Thoracic aorta (tissue), 2 donors: ENCODE results near the gene PLD5. TPM values are rescaled to one million over a fixed set of nuclear protein-coding genes. Genes with fewer than 3 reads are reported as not detected.

Source experiments
- ATAC-seq: fragments of 150-250 bp; one replicate; pipeline ENCODE4 v1.8.0; 2017; ENCODE audit warnings: low read depth; ENCODE audit not compliant: insufficient number of reproducible peaks, low FRiP score
- DNase-seq: peaks from one replicate; pipeline ENCODE4 v3.0.0-alpha.2; 2020; ENCODE audit warnings: low spot score
- H3K27ac ChIP-seq, 2 donors: fragments of 200-600 bp; sonication (generic); 1 replicate in 1 of 2; 2 replicates in 1 of 2; pipeline ENCODE4 v1.5.1; 2016; ENCODE audit warnings: mild to moderate bottlenecking in 2 of 2, moderate library complexity in 2 of 2
- H3K27me3 ChIP-seq: fragments of 200-600 bp; sonication (generic); replicated peaks from 2 replicates; pipeline ENCODE4 v1.6.0; 2016; ENCODE audit warnings: mild to moderate bottlenecking; ENCODE audit not compliant: insufficient read depth
- H3K36me3 ChIP-seq: fragments of 200-600 bp; sonication (generic); one replicate; pipeline ENCODE4 v1.5.1; 2016
- H3K4me1 ChIP-seq, 2 donors: fragments of 200-600 bp; sonication (generic); 1 replicate in 1 of 2; 2 replicates in 1 of 2; pipeline versions ENCODE4 v1.5.1 to v1.6.0; 2016; ENCODE audit warnings: low read depth in 2 of 2, mild to moderate bottlenecking in 1 of 2; ENCODE audit not compliant: control insufficient read depth in 1 of 2
- H3K4me3 ChIP-seq: fragments of 200-600 bp; sonication (generic); 2 replicates; pipeline ENCODE4 v1.5.1; 2016; ENCODE audit warnings: mild to moderate bottlenecking
- H3K9me3 ChIP-seq: fragments of 200-600 bp; sonication (generic); 2 replicates; pipeline ENCODE4 v1.5.1; 2016
- total RNA-seq, 2 donors: library from RNA; depleted of rRNA; stranded (reverse); fragments of >200 nt; gene quantifications; one replicate each; pipeline versions ENCODE4 v1.1.0 to v1.2.3, GENCODE V29; 2016
- TF ChIP-seq, protein P1 (sequence below): fragments of 200-600 bp; sonication (generic); IDR thresholded peaks from one replicate; pipeline ENCODE4 v1.5.1; 2019; ENCODE audit warnings: antibody characterized with exemption

The PLD5 gene
- total RNA-seq, 2 donors from 2014 or later = 12.2 to 23.9 TPM

DNA sequence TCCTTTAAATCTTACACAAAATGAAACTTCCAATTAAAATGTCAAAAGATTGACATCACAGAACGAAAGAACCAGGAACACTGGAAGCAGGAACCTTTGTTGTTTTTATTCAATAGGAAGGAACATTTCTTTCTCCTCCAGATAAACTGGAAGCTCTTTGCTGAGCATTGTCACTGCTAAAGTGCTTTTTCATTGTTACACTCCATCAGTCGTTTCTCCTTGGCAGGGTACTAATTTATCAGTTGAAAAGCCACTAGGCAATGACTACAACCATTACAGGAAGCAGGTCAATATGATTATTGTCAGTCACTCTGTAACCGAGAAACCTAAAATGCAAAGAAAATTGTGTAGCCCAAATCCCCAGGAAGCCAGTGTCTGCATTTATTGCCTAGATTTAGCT is 362.4 kb downstream of the PLD5 start:
- ATAC-seq (no peak), DNase-seq (no peak)
- H3K27me3 ChIP-seq = no peaks in the 10 kb centered on the region
- TF ChIP-seq, protein P1, sequence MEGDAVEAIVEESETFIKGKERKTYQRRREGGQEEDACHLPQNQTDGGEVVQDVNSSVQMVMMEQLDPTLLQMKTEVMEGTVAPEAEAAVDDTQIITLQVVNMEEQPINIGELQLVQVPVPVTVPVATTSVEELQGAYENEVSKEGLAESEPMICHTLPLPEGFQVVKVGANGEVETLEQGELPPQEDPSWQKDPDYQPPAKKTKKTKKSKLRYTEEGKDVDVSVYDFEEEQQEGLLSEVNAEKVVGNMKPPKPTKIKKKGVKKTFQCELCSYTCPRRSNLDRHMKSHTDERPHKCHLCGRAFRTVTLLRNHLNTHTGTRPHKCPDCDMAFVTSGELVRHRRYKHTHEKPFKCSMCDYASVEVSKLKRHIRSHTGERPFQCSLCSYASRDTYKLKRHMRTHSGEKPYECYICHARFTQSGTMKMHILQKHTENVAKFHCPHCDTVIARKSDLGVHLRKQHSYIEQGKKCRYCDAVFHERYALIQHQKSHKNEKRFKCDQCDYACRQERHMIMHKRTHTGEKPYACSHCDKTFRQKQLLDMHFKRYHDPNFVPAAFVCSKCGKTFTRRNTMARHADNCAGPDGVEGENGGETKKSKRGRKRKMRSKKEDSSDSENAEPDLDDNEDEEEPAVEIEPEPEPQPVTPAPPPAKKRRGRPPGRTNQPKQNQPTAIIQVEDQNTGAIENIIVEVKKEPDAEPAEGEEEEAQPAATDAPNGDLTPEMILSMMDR = no peak
- no peaks in the 10 kb centered on the region for H3K4me1 ChIP-seq
- no peak overlapping the region for H3K27ac ChIP-seq
- H3K36me3 ChIP-seq = no peaks in the 10 kb centered on the region
- H3K4me3 ChIP-seq = no peak overlapping the region
- H3K9me3 ChIP-seq = no peaks in the 10 kb centered on the region

DNA sequence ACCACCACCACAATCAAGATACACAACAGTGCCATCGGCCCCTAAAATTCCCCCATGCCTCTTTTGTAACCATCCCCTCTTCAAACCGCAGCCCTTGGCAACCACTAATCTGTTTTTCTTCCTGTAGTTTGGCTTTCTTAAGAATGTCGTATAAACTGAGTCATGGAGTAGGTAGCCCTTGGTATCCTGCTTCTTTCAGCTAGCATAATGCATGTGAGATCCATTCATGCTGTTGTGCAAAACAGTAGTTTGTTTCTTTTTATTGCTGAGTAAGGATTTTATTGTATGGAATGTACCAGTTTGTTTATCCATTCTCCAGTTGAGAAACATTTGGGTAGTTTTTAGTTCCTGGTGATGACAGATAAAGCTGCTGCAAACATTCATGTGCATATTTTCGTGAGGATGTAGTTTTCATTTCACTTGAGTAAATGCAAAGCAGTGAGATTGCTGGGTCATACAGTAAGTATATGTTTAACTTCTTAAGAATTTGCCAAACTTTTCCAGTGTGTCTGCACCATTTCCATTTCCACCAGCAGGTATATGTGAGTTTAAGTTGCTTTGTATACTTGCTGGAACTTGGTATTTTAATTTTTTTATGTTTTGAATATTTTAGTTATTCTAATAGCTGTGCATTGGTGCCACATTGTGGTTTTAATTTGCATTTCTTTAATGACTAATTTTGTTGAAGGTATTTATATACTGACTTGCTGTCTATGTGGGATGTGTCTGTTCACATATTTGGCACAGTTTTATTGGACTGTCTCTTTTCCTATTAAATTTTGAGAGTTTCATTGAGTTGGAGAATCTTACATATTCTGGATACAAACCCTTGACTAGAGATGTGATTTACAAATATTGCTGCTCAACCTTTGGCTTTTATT is 377.2 kb downstream of the PLD5 start:
- no peak for ATAC-seq
- Histone ChIP-seq H3K4me3 (peak overlapping the region; percentile 25), H3K27ac (no peak overlapping the region), H3K4me1 (no peaks in the 10 kb centered on the region), H3K36me3 (no peaks in the 10 kb centered on the region), H3K9me3 (peaks cover 11% of the 10 kb centered on the region), H3K27me3 (no peaks in the 10 kb centered on the region)
- TF ChIP-seq, protein P1 = no peak
- no peak for DNase-seq

- Histone ChIP-seq H3K4me1 (no peaks in the 10 kb centered on the region), H3K27ac (no peak overlapping the region), H3K4me3 (peak overlapping the region; percentile 25), H3K9me3 (peaks cover 7% of the 10 kb centered on the region), H3K36me3 (no peaks in the 10 kb centered on the region), H3K27me3 (no peaks in the 10 kb centered on the region)
- TF ChIP-seq, protein P1 = no peak
- DNase-seq (no peak), ATAC-seq (no peak)
Observed at GRCh38 chr1:242146652-242147051, 377.8 kb downstream of the PLD5 start.

DNA sequence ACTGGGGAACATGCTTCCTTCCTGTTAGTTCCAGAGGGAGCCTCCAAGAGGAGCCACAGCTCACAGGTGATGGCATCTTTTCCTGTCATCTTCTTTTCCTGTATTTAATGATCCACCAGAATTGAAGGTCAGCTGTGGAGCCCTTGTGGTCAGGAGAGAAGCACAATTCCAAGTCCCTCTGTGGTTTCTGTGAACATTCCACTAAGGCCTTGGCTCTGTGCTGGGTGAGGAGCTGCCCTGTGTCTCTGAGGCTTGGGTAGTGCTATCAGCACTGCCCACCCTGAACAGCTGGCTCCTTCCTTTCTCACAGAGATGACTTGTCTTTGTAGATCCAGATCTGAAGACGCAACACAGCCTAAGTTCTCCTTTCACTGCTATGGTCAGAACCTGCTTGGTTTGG is 383.7 kb downstream of the PLD5 start:
- no peak for ATAC-seq
- peaks cover 2% of the 10 kb centered on the region for H3K36me3 ChIP-seq
- H3K27me3 ChIP-seq = no peaks in the 10 kb centered on the region
- no peaks in the 10 kb centered on the region for H3K9me3 ChIP-seq
- no peak overlapping the region for H3K4me3 ChIP-seq
- H3K4me1 ChIP-seq = no peaks in the 10 kb centered on the region
- no peak for DNase-seq
- TF ChIP-seq, protein P1 = no peak
- no peak overlapping the region for H3K27ac ChIP-seq

GRCh38 chr1:242139986-242140385 is 384.5 kb downstream of the PLD5 start:
- Histone ChIP-seq H3K4me1 (no peaks in the 10 kb centered on the region), H3K27me3 (no peaks in the 10 kb centered on the region), H3K4me3 (no peak overlapping the region), H3K27ac (no peak overlapping the region), H3K9me3 (no peaks in the 10 kb centered on the region), H3K36me3 (peaks cover 2% of the 10 kb centered on the region)
- TF ChIP-seq, protein P1 = no peak
- no peak for DNase-seq
- no peak for ATAC-seq
